CD4-positive, alpha-beta T cell treated with Interleukin-6 at 100 ng/mL for 8 hours (primary cell): Measurements from ENCODE around the gene SAMD4A.
"Not testable (repeated sequence)": the region's sequence is repeated elsewhere in the genome, so short reads cannot be mapped to it uniquely, and the experiment has no call there.

Experiments used
- DNase-seq: peaks from one replicate; pipeline ENCODE4 v3.0.0-alpha.2; 2020; ENCODE audit warnings: mixed read lengths, low spot score

The SAMD4A gene

GRCh38 chr14:54734966-54735365, 168.0 kb downstream of the SAMD4A start:
- no peak for DNase-seq

GRCh38 chr14:54735424-54735823, 168.5 kb downstream of the SAMD4A start:
- DNase-seq = no peak

DNA sequence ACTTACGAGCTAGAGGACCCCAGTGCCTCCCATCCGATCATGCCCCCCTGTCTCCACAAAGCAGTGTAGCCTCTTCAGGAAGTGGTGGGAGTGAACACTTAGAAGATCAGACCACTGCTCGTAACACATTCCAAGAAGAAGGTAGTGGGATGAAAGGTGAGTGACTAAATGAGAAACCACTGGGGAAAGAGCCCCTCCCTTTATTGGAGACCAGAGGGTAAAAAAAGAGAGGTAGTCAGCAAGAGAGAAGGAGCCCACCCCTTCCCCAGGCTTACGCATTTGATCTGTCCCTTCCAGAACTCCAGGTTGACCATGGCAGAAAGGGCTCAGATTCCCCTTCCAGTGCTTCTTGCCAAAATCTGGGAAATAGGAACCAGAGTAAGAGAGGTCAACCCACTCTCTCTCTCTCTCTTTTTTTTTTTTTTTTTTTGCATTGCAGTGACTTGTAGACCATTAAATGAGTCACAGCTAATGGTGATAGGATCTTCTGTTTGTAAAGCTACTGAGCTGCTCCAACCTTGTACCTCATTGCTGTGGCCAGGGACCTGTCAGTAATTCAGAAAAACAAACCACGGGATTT, 170.3 kb downstream of the SAMD4A start:
- no peak for DNase-seq

DNA sequence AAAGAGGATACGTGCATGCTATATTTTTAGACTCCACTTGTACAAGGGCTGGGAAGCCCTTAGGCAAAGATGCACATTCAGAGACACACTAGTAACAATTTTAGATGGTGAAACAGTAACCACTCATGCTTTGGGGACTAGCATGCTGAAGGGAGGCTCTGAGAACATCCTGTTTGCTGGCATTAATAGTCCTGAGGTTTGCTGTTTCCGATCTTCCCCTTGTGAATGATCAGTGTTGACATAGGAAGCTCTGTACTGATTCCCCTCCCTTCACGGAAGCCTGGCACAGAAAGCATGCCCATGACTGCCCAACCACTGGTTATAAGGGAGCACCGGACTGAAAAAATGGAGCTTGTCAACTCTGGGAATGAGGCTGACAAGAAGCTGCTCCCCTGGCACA, 171.1 kb downstream of the SAMD4A start:
- DNase-seq = no peak

DNA sequence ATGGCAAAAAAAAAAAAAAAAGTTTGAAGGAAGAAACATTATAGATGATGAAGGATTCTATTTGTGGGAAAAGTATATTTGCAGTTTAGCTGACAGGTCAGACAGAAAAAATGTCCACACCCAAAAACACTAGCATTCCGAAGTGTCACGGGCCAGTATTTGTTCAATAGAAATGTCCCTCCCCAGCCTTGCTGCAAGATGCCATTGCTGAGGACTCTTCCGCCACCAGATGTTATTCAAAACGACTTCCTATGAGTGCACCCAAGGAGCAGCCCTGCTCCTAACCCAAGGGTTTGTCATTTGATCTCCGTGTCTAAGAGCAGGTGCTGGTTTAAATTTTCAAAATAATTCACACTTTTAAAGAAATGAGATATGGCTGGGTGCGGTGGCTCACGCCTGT, 172.6 kb downstream of the SAMD4A start:
- DNase-seq = no peak

GRCh38 chr14:54742492-54743350, 175.8 kb downstream of the SAMD4A start:
- DNase-seq = no peak

GRCh38 chr14:54743382-54743781, 176.5 kb downstream of the SAMD4A start:
- no peak for DNase-seq

- DNase-seq = no peak
Observed at GRCh38 chr14:54746019-54746418, 179.1 kb downstream of the SAMD4A start.

DNA sequence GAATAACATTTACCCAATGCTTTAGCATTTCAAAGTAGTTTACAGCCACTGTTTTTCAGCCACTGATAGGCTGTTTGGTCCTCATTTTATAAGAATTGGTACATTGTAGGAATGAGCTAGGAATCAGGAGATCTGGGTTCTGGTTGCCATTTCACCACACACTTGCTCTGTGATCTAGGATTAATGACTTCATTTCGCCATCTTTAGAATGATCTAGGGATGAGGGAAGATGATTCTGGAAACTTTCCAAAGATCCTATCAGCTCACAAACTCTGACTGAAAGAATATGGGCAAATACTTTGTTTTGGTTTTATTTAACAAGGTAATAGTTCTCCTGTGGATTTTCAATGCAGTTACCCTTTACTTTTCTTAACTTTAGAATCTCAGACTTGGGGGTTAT, 180.7 kb downstream of the SAMD4A start:
- no peak for DNase-seq

DNA sequence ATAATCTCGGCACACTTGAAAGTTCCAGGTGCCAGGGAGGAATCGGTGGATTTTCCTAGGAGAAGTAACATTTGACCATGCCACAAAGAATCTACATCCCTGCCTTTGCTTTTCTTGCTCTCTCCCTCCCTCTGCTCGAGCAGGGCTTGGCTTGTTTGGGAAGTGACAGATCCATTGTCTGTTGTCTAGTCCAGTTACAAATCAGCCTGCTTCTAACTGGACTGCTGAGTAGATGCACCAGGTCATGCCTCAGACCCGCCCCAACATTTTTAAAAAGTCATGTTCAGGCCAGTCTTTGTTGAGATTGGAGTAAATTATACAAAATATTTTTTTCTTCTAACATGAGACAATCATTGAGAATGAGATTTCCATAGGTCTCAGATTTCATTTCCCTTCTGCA, 182.3 kb downstream of the SAMD4A start:
- DNase-seq = no peak

- DNase-seq = no peak
Observed at GRCh38 chr14:54749727-54750126, 182.8 kb downstream of the SAMD4A start.

DNA sequence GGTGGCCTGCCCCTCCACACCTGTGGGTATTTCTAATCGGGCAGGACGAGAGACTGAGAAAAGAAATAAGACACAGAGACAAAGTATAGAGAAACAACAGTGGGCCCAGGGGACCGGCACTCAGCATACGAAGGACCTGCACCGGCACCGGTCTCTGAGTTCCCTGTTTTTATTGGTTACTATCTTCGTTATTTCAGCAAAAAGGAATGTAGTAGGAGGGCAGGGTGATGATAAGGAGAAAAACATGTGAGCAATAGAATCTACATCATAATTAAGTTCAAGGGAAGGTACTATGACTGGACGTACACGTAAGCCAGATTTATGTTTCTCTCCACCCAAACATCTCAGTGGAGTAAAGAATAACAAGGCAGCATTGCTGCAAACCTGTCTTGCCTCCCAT, 185.7 kb downstream of the SAMD4A start:
- not testable (repeated sequence) for DNase-seq

GRCh38 chr14:54753396-54753795, 186.5 kb downstream of the SAMD4A start:
- DNase-seq = not testable (repeated sequence)

GRCh38 chr14:54754116-54754622, 187.2 kb downstream of the SAMD4A start:
- DNase-seq = no peak

- no peak for DNase-seq
Observed at GRCh38 chr14:54754623-54755386, 187.9 kb downstream of the SAMD4A start.

DNA sequence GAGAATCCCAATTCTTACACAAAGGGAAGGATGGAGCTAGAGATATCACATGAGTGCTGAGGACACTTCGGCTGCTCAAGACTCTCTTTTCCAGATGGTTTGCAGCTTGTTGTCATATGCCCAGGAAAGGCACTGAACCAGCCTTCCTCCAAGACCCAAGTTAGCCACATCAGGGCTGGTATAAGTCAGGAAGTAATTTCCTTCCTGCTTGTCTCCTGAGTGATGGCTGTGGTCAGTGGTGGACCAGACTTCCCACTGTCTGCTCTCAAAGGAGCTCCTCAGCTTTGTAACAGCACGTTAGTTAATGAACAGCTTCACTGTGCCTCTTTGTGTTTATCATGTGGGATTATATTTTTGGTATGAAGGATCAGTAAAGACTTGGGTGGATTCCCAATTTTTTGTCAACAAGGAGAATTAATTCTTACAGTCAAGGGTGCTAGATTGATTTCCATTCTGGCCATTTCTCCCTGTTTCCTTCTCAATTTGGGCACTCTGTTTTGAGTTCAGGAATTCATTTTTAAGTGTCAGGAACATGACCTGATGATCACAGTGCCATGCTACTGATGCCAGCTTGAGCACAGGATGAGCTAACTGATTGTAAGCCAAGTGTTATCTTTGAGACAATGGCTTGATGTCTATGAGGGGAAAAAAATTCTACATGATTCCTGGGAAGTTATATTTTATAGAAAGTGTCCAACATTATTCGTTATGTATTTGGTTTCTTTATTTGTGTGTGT, 189.9 kb downstream of the SAMD4A start:
- no peak for DNase-seq

- DNase-seq = no peak
Observed at GRCh38 chr14:54758041-54758440, 191.1 kb downstream of the SAMD4A start.

DNA sequence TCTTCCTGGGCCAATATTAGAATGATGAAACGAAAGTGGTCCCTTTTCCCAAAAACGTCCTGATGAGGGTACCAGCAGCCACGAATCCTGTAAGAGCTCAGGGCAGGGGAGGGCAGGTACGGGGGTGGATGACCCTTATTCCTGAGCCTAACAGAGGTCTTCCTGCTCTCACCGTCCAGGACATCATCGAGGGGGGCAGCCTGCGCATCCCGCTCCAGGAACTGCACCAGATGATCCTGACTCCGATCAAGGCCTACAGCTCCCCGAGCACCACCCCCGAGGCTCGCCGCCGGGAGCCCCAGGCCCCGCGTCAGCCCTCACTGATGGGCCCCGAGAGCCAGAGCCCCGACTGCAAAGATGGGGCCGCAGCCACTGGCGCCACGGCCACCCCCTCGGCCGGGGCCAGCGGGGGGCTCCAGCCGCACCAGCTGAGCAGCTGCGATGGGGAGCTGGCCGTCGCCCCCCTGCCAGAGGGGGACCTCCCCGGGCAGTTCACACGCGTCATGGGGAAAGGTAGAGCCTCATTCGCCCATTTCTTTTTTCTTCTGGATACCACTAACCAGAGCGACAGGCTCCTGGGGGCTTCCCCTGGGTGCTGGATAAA, 193.2 kb downstream of the SAMD4A start:
- no peak for DNase-seq

GRCh38 chr14:54760866-54761575, 194.1 kb downstream of the SAMD4A start:
- DNase-seq = no peak

- DNase-seq = no peak
Observed at GRCh38 chr14:54761835-54762234, 194.9 kb downstream of the SAMD4A start.

DNA sequence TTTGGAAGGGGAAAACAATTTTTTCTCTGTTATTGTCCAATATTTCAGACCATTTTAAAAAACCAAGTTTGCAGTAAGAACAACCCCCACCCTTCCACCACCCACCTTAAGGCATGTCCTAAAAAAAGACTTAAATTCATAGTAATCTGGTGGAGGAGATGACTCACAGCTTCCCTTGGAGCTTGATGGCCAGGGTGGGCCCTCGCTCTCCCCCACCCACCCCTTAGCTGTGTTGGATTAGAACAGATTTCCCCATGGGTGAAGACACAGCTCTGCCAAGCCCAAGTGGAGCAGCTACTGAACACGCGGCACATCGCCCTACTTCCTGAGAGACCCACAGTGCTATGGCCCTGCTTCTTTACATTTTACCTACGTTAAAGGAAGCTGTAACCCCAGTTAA, 195.4 kb downstream of the SAMD4A start:
- DNase-seq = no peak
